OCI-LY1 (cell line): Measurements from ENCODE around the gene MPP7.

ENCODE experiments used
- H2AFZ ChIP-seq: fragments of 200-600 bp; sonication (generic), shearing (Covaris generic); 2 replicates; pipeline ENCODE4 v1.6.0; 2014; ENCODE audit warnings: antibody characterized with exemption, mild to moderate bottlenecking, low read length
- H3F3A ChIP-seq: fragments of 200-600 bp; sonication (generic), shearing (Covaris generic); 2 replicates; pipeline ENCODE4 v1.6.0; 2014; ENCODE audit warnings: mild to moderate bottlenecking, antibody characterized with exemption, low read length, moderate library complexity; ENCODE audit not compliant: insufficient read depth
- H3K27ac ChIP-seq: fragments of 200-600 bp; sonication (generic); 2 replicates; pipeline ENCODE4 v1.5.1; 2014; ENCODE audit warnings: low read length, mixed run types, mild to moderate bottlenecking, low read depth; ENCODE audit not compliant: poor library complexity, severe bottlenecking
- H3K27me3 ChIP-seq: fragments of 200-600 bp; sonication (generic); 2 replicates; pipeline ENCODE4 v1.6.0; 2014; ENCODE audit warnings: antibody characterized with exemption, mild to moderate bottlenecking, low read length, moderate library complexity; ENCODE audit not compliant: insufficient read depth
- H3K36me3 ChIP-seq: fragments of 200-600 bp; sonication (generic); 2 replicates; pipeline ENCODE4 v1.6.1; 2014; ENCODE audit warnings: mild to moderate bottlenecking, antibody characterized with exemption, low read length, moderate library complexity, mixed read lengths; ENCODE audit not compliant: insufficient read depth
- H3K4me1 ChIP-seq: fragments of 200-600 bp; sonication (generic); 2 replicates; pipeline ENCODE4 v1.5.1; 2014; ENCODE audit warnings: mild to moderate bottlenecking, low read length, moderate library complexity; ENCODE audit not compliant: insufficient read depth, severe bottlenecking
- H3K4me2 ChIP-seq: fragments of 200-600 bp; sonication (generic), shearing (Covaris generic); 2 replicates; pipeline ENCODE4 v1.6.1; 2014; ENCODE audit warnings: low read length
- H3K4me3 ChIP-seq: fragments of 200-600 bp; sonication (generic); 2 replicates; pipeline ENCODE4 v1.5.1; 2014; ENCODE audit warnings: low read length, low read depth, mild to moderate bottlenecking, mixed read lengths; ENCODE audit not compliant: poor library complexity, severe bottlenecking
- H3K79me2 ChIP-seq: fragments of 200-600 bp; shearing (Covaris generic); 2 replicates; pipeline ENCODE4 v1.6.1; 2016; ENCODE audit warnings: mixed run types, low read length, mixed read lengths; ENCODE audit not compliant: insufficient read depth
- H3K9ac ChIP-seq: fragments of 200-600 bp; sonication (generic), shearing (Covaris generic); 2 replicates; pipeline ENCODE4 v1.6.1; 2014; ENCODE audit warnings: mild to moderate bottlenecking, low read length, mixed read lengths
- H3K9me2 ChIP-seq: fragments of 200-600 bp; sonication (generic), shearing (Covaris generic); 2 replicates; pipeline ENCODE4 v1.6.1; 2014; ENCODE audit warnings: low read depth, mild to moderate bottlenecking, low read length, mixed read lengths
- H3K9me3 ChIP-seq: fragments of 200-600 bp; shearing (Covaris generic); 2 replicates; pipeline ENCODE4 v1.6.1; 2014; ENCODE audit warnings: low read length, mixed read lengths
- H4K20me1 ChIP-seq: fragments of 200-600 bp; sonication (generic), shearing (Covaris generic); 2 replicates; pipeline ENCODE4 v1.6.0; 2016; ENCODE audit warnings: mild to moderate bottlenecking, low read length; ENCODE audit not compliant: insufficient read depth
- EZH2 ChIP-seq: fragments of 200-600 bp; sonication (generic), shearing (Covaris generic); IDR thresholded peaks from 2 replicates; pipeline ENCODE4 v1.8.0; 2017; ENCODE audit warnings: borderline replicate concordance, mixed run types, mild to moderate bottlenecking, antibody characterized with exemption, low read length, moderate library complexity, mixed read lengths
- TF ChIP-seq, protein P1 (sequence below): fragments of 200-600 bp; sonication (generic), shearing (Covaris generic); IDR thresholded peaks from 2 replicates; pipeline ENCODE4 v1.5.1; 2017; ENCODE audit warnings: mild to moderate bottlenecking, antibody characterized with exemption, low read length, moderate library complexity, mixed read lengths

Gene MPP7

DNA sequence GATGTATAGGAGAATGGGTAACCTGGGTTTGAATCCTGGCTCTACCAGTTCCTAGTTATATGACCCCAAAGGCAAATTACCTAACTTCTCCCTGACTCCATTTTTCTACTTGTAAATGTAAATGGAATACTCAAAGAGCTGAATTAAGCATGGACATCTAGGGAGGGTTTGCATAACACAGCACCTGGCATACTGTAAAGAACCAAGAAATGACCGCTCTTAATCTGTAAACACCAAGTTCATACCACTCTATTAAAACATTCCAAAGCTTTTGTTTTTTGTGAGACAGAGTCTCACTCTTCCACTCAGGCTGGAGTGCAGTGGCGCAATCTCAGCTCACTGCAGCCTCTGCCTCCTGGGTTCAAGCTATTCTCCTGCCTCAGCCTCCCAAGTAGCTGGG is 19.6 kb downstream of the MPP7 start:
- 0 out of 2 replicates have a peak, but pooled peaks cover 5% of the 10 kb centered on the region for H3K27me3 ChIP-seq
- no peaks in the 10 kb centered on the region for H3K36me3 ChIP-seq
- no peaks in the 10 kb centered on the region for H3K79me2 ChIP-seq
- no peaks in the 10 kb centered on the region for H3K9me3 ChIP-seq
- H3K4me2 ChIP-seq, result no peak overlapping the region
- H3K27ac ChIP-seq, result no peak overlapping the region
- H3K9me2 ChIP-seq, result no peaks in the 10 kb centered on the region
- H3F3A ChIP-seq, result no peaks in the 10 kb centered on the region
- no peak overlapping the region for H3K9ac ChIP-seq
- H2AFZ ChIP-seq, result no peak overlapping the region
- no peak for TF ChIP-seq EZH2
- TF ChIP-seq, protein P1, sequence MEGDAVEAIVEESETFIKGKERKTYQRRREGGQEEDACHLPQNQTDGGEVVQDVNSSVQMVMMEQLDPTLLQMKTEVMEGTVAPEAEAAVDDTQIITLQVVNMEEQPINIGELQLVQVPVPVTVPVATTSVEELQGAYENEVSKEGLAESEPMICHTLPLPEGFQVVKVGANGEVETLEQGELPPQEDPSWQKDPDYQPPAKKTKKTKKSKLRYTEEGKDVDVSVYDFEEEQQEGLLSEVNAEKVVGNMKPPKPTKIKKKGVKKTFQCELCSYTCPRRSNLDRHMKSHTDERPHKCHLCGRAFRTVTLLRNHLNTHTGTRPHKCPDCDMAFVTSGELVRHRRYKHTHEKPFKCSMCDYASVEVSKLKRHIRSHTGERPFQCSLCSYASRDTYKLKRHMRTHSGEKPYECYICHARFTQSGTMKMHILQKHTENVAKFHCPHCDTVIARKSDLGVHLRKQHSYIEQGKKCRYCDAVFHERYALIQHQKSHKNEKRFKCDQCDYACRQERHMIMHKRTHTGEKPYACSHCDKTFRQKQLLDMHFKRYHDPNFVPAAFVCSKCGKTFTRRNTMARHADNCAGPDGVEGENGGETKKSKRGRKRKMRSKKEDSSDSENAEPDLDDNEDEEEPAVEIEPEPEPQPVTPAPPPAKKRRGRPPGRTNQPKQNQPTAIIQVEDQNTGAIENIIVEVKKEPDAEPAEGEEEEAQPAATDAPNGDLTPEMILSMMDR, result no peak
- no peak overlapping the region for H3K4me3 ChIP-seq
- no peaks in the 10 kb centered on the region for H4K20me1 ChIP-seq
- H3K4me1 ChIP-seq, result no peaks in the 10 kb centered on the region

DNA sequence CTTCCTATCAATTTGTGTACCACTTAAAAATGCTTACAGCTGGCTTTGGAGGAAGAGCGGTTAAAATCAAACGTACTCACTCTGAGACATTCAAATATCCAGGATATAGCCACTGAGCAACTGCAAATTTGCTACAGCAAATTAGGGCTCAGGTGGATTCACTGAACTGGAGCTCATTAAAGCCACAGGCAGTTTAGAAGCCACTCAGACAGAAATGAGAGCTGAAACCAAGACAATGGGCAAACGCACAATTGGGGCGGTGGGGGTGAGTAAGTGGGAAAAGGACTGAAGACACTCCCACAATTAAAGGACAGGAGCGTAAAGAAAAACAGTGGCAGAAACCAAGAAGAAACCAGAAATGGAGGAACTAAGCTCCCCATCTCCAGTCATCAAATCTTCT is 20.5 kb downstream of the MPP7 start:
- H3K27me3 ChIP-seq, result 0 out of 2 replicates have a peak, but pooled peaks cover 5% of the 10 kb centered on the region
- no peaks in the 10 kb centered on the region for H3K9me3 ChIP-seq
- H3K79me2 ChIP-seq, result no peaks in the 10 kb centered on the region
- TF ChIP-seq, protein P1, result no peak
- no peak for TF ChIP-seq EZH2
- no peak overlapping the region for H2AFZ ChIP-seq
- no peak overlapping the region for H3K4me3 ChIP-seq
- H3K9ac ChIP-seq, result no peak overlapping the region
- no peaks in the 10 kb centered on the region for H3K9me2 ChIP-seq
- no peaks in the 10 kb centered on the region for H3K4me1 ChIP-seq
- no peak overlapping the region for H3K4me2 ChIP-seq
- H4K20me1 ChIP-seq, result no peaks in the 10 kb centered on the region
- H3K36me3 ChIP-seq, result no peaks in the 10 kb centered on the region
- H3F3A ChIP-seq, result no peaks in the 10 kb centered on the region
- no peak overlapping the region for H3K27ac ChIP-seq

DNA sequence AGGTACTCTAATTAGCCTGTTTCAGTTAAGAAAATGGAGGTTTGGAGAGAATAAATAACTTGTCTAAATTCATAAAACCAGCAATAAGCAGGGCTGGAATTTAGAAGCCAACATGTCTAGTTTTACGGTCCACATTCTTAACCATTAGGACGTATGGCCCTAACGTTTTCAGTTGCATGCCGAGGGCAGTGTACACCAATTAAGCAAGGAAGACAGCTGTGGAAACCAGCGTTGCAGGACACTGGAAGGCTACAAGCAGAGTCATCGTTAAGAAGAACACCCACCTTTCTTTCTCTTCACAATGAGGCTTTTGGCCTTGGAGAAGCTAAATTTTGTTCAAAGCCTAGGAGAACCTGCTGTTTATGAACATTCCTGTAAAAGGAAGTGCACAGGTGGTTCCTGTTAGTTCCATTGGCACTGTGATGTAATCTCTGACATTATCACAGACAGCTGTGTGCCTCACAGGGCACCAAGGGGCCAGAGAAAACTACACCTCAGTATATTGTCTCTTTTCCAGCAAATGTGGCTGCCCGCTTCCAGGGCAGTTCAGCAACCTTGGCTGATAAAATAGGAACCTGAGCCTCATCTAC is 21.0 kb downstream of the MPP7 start:
- no peaks in the 10 kb centered on the region for H3F3A ChIP-seq
- H3K36me3 ChIP-seq, result no peaks in the 10 kb centered on the region
- 0 out of 2 replicates have a peak, but pooled peaks cover 5% of the 10 kb centered on the region for H3K27me3 ChIP-seq
- H3K79me2 ChIP-seq, result no peaks in the 10 kb centered on the region
- H3K4me1 ChIP-seq, result no peaks in the 10 kb centered on the region
- H4K20me1 ChIP-seq, result no peaks in the 10 kb centered on the region
- H3K4me2 ChIP-seq, result no peak overlapping the region
- H3K9me3 ChIP-seq, result no peaks in the 10 kb centered on the region
- no peaks in the 10 kb centered on the region for H3K9me2 ChIP-seq
- no peak overlapping the region for H3K27ac ChIP-seq
- H3K9ac ChIP-seq, result no peak overlapping the region
- TF ChIP-seq EZH2, result no peak
- TF ChIP-seq, protein P1, result no peak
- H2AFZ ChIP-seq, result no peak overlapping the region
- no peak overlapping the region for H3K4me3 ChIP-seq
